Keratinocyte (primary cell): ENCODE measurements around the gene CPLX3. TPM values are rescaled to one million over a fixed set of nuclear protein-coding genes. Genes with fewer than 3 reads are reported as not detected.

Source experiments
- DNase-seq: peaks from one replicate; pipeline ENCODE4 v3.0.0-alpha.2; 2011; ENCODE audit warnings: low read depth, missing footprints, low spot score
- FAIRE-seq: peaks from 2 replicates; lab custom pipeline; 2011; peaks lifted over from hg19 to GRCh38; lab: Jason Lieb, UNC
- H2AFZ ChIP-seq: 2 replicates; pipeline ENCODE4 v1.6.0; 2012; ENCODE audit warnings: low read length, control low read depth, inconsistent platforms; ENCODE audit not compliant: control insufficient read depth
- H3K27ac ChIP-seq: 2 replicates; pipeline ENCODE4 v1.5.1; 2011; ENCODE audit warnings: low read length; ENCODE audit not compliant: control insufficient read depth, insufficient read depth
- H3K27me3 ChIP-seq: 3 replicates; pipeline ENCODE4 v1.6.0; 2011; ENCODE audit warnings: low read length; ENCODE audit not compliant: control insufficient read depth, insufficient read depth; ENCODE audit errors: extremely low read depth
- H3K36me3 ChIP-seq, 2 experiments: 2 replicates in 1 of 2; 3 replicates in 1 of 2; pipeline ENCODE4 v1.5.1; 2011; ENCODE audit warnings: low read length in 2 of 2, mild to moderate bottlenecking in 1 of 2; ENCODE audit not compliant: control insufficient read depth in 2 of 2, insufficient read depth in 2 of 2; ENCODE audit errors: extremely low read depth in 1 of 2
- H3K4me1 ChIP-seq: 3 replicates; pipeline ENCODE4 v1.5.1; 2011; ENCODE audit warnings: low read length; ENCODE audit not compliant: control insufficient read depth, insufficient read depth; ENCODE audit errors: extremely low read depth
- H3K4me2 ChIP-seq: 3 replicates; pipeline ENCODE4 v1.6.0; 2011; ENCODE audit warnings: low read depth, low read length; ENCODE audit not compliant: control insufficient read depth, insufficient read depth; ENCODE audit errors: extremely low read depth
- H3K4me3 ChIP-seq, 3 experiments: fragments of 200-600 bp in 1 of 3; sonication (generic) in 1 of 3; 2 replicates in 2 of 3; 3 replicates in 1 of 3; pipeline ENCODE4 v1.5.1; 2011 to 2016; ENCODE audit warnings: low read length in 3 of 3, mild to moderate bottlenecking in 3 of 3, control low read depth in 2 of 3, inconsistent platforms in 1 of 3, low read depth in 1 of 3, mixed read lengths in 1 of 3, mixed run types in 1 of 3, moderate library complexity in 1 of 3; ENCODE audit not compliant: control insufficient read depth in 2 of 3, insufficient read depth in 2 of 3; ENCODE audit errors: extremely low read depth in 1 of 3
- H3K79me2 ChIP-seq: 2 replicates; pipeline ENCODE4 v1.6.0; 2012; ENCODE audit warnings: low read length; ENCODE audit not compliant: control insufficient read depth, insufficient read depth
- H3K9ac ChIP-seq: 3 replicates; pipeline ENCODE4 v1.6.0; 2011; ENCODE audit warnings: low read length; ENCODE audit not compliant: control insufficient read depth, insufficient read depth; ENCODE audit errors: extremely low read depth
- H3K9me1 ChIP-seq: 3 replicates; pipeline ENCODE4 v1.6.0; 2011; ENCODE audit warnings: low read length; ENCODE audit not compliant: control insufficient read depth, insufficient read depth; ENCODE audit errors: extremely low read depth
- H3K9me3 ChIP-seq: 2 replicates; pipeline ENCODE4 v1.5.1; 2012; ENCODE audit warnings: low read depth, low read length; ENCODE audit not compliant: control insufficient read depth
- H4K20me1 ChIP-seq: 3 replicates; pipeline ENCODE4 v1.6.0; 2011; ENCODE audit warnings: low read length; ENCODE audit not compliant: control insufficient read depth, insufficient read depth; ENCODE audit errors: extremely low read depth
- CTCF ChIP-seq, 3 experiments: IDR thresholded peaks in 1 of 3; conservative IDR thresholded peaks in 1 of 3; optimal IDR thresholded peaks in 1 of 3; 2 replicates in 2 of 3; 3 replicates in 1 of 3; pipeline versions ENCODE3 to v1.5.1; 2011; ENCODE audit warnings: low read length in 3 of 3, mild to moderate bottlenecking in 3 of 3, moderate library complexity in 2 of 3, control low read depth in 1 of 3, inconsistent platforms in 1 of 3; ENCODE audit not compliant: insufficient read depth in 2 of 3; ENCODE audit errors: extremely low read depth in 1 of 3
- EZH2 ChIP-seq: IDR thresholded peaks from one replicate; pipeline ENCODE4 v1.6.1; 2012; ENCODE audit warnings: inconsistent platforms, mild to moderate bottlenecking, low read length, moderate library complexity
- dilution Hi-C: fragments of 300-500 bp; cut with MboI; formaldehyde crosslinking; loops from one replicate; pipeline ENCODE4 v1.7.0; 2020; ENCODE audit warnings: low sequenced_read_pairs; ENCODE audit not compliant: extremely low pct_ligation_motif_present
- polyA plus RNA-seq, 5 experiments: library from polyadenylated mRNA; depleted of rRNA in 3 of 5; stranded (reverse) in 3 of 5; stranded (forward) in 1 of 5; unstranded in 1 of 5; fragments of >200 nt; gene quantifications; 1 replicate in 1 of 5; 2 replicates in 3 of 5; 3 replicates in 1 of 5; pipeline versions ENCODE4 v1.2.1 to v1.2.3, GENCODE V29; 2011 to 2012; ENCODE audit warnings: missing spikeins in 2 of 5, low read depth in 1 of 5, low replicate concordance in 1 of 5

The CPLX3 gene
- polyA plus RNA-seq, 1 donor (not counting 4 experiments of a cell fraction or from before 2014, with no cell fraction given) = not detected

DNA sequence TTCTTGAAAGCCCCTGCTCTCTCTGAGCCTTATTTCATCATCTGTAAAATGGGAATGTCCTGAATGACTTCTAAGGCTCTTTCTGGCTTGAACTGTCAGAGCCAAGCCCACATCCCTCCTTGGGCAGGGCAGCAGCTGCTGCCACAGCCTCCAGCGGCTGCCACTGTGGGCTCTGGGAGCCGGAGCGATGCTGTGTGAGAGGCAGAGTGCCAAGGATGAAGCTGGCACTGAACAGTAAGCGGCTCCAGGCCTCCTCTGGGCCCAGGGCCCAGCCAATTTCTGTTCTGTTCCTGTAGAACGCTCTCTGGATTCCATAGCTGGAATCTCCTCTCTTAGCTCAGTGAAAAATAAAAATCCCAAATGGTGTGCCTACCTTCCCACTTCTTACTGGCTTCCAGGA is 4.4 kb downstream of the CPLX3 start:
- Histone ChIP-seq H3K9ac (no peak overlapping the region), H3K27ac (no peak overlapping the region), H3K4me2 (no peak overlapping the region), H3K9me1 (no peaks in the 10 kb centered on the region), H3K4me1 (no peaks in the 10 kb centered on the region), H3K36me3 (peaks cover 0 to 3% of the 10 kb centered on the region in 2 experiments), H3K9me3 (no peaks in the 10 kb centered on the region), H2AFZ (no peak overlapping the region), H3K79me2 (no peaks in the 10 kb centered on the region), H3K27me3 (peaks cover 31% of the 10 kb centered on the region), H3K4me3 (no peak overlapping the region), H4K20me1 (no peaks in the 10 kb centered on the region)
- FAIRE-seq (no peak), DNase-seq (no peak)
- TF ChIP-seq CTCF (optimal IDR thresholded peaks at IDR 0.05 in 1 of 3, IDR thresholded peaks at IDR 0.05 in 1 of 3, conservative IDR thresholded peaks at IDR 0.05 in 1 of 3; ENCODE audit: extremely low read depth in 1 of 3, insufficient read depth in 2 of 3, low read length in 3 of 3) = no peak
- TF ChIP-seq EZH2 = no peak
- dilution Hi-C loops = no loop called here

GRCh38 chr15:74831813-74832495 is 5.5 kb downstream of the CPLX3 start:
- H3K27ac ChIP-seq = no peak overlapping the region
- H3K27me3 ChIP-seq = peaks cover 23% of the 10 kb centered on the region
- no peaks in the 10 kb centered on the region for H3K79me2 ChIP-seq
- no peak overlapping the region for H3K9ac ChIP-seq
- FAIRE-seq (no peak), DNase-seq (no peak)
- peaks cover 0 to 3% of the 10 kb centered on the region in 2 experiments for H3K36me3 ChIP-seq
- no peak for TF ChIP-seq EZH2
- no peak for TF ChIP-seq CTCF (optimal IDR thresholded peaks at IDR 0.05 in 1 of 3, IDR thresholded peaks at IDR 0.05 in 1 of 3, conservative IDR thresholded peaks at IDR 0.05 in 1 of 3; ENCODE audit: extremely low read depth in 1 of 3, insufficient read depth in 2 of 3, low read length in 3 of 3)
- H3K4me1 ChIP-seq = no peaks in the 10 kb centered on the region
- H4K20me1 ChIP-seq = no peaks in the 10 kb centered on the region
- H2AFZ ChIP-seq = no peak overlapping the region
- no peaks in the 10 kb centered on the region for H3K9me3 ChIP-seq
- dilution Hi-C loops = no loop called here
- H3K4me2 ChIP-seq = no peak overlapping the region
- no peaks in the 10 kb centered on the region for H3K9me1 ChIP-seq
- H3K4me3 ChIP-seq = no peak overlapping the region
